MM.1S (cell line): Measurements from ENCODE around the gene PRPF19.
A peak's percentile ranks its signal among the peaks of the same experiment; 100 is the strongest.

Source experiments
- DNase-seq: peaks from one replicate; pipeline ENCODE4 v3.0.0-alpha.2; 2015
- H2AFZ ChIP-seq: fragments of 300-600 bp; sonication (generic); 2 replicates; pipeline ENCODE4 v1.6.0; 2016; ENCODE audit warnings: antibody characterized with exemption, low read length
- H3F3A ChIP-seq: fragments of 300-600 bp; sonication (generic); 2 replicates; pipeline ENCODE4 v1.6.1; 2016; ENCODE audit warnings: mild to moderate bottlenecking, antibody characterized with exemption, low read length, moderate library complexity, mixed read lengths; ENCODE audit not compliant: insufficient read depth
- H3K27ac ChIP-seq: fragments of 300-600 bp; sonication (generic); 2 replicates; pipeline ENCODE4 v1.5.1; 2016; ENCODE audit warnings: mild to moderate bottlenecking, low read length
- H3K27me3 ChIP-seq: fragments of 300-600 bp; sonication (generic); replicated peaks from 2 replicates; pipeline ENCODE4 v1.6.0; 2016; ENCODE audit warnings: low read length; ENCODE audit not compliant: insufficient read depth
- H3K36me3 ChIP-seq: fragments of 300-600 bp; sonication (generic); replicated peaks from 2 replicates; pipeline ENCODE4 v1.6.1; 2016; ENCODE audit warnings: mild to moderate bottlenecking, low read length, mixed read lengths; ENCODE audit not compliant: insufficient read depth
- H3K4me1 ChIP-seq: fragments of 300-600 bp; sonication (generic); 2 replicates; pipeline ENCODE4 v1.6.1; 2016; ENCODE audit warnings: low read length, mixed read lengths
- H3K4me2 ChIP-seq: fragments of 300-600 bp; sonication (generic); 2 replicates; pipeline ENCODE4 v1.6.0; 2016; ENCODE audit warnings: low read depth, low read length
- H3K4me3 ChIP-seq: fragments of 300-600 bp; sonication (generic); 2 replicates; pipeline ENCODE4 v1.5.1; 2016; ENCODE audit warnings: low read length, mixed read lengths
- H3K79me2 ChIP-seq: fragments of 300-600 bp; sonication (generic); 2 replicates; pipeline ENCODE4 v1.6.1; 2016; ENCODE audit warnings: mixed run types, low read length, mixed read lengths
- H3K9ac ChIP-seq: fragments of 300-600 bp; sonication (generic); 2 replicates; pipeline ENCODE4 v1.6.1; 2016; ENCODE audit warnings: low read length, mixed read lengths
- H3K9me2 ChIP-seq: fragments of 300-600 bp; sonication (generic); replicated peaks from 2 replicates; pipeline ENCODE4 v1.6.1; 2016; ENCODE audit warnings: mild to moderate bottlenecking, low read length, mixed read lengths; ENCODE audit not compliant: insufficient read depth
- H3K9me3 ChIP-seq: fragments of 300-600 bp; sonication (generic); replicated peaks from 2 replicates; pipeline ENCODE4 v1.6.1; 2016; ENCODE audit warnings: mild to moderate bottlenecking, low read length, mixed read lengths; ENCODE audit not compliant: insufficient read depth
- H4K20me1 ChIP-seq: fragments of 300-600 bp; sonication (generic); 2 replicates; pipeline ENCODE4 v1.6.1; 2016; ENCODE audit warnings: mild to moderate bottlenecking, low read length, moderate library complexity, mixed read lengths; ENCODE audit not compliant: insufficient read depth
- EZH2 ChIP-seq: fragments of 300-600 bp; sonication (generic); optimal IDR thresholded peaks from 2 replicates; pipeline ENCODE3; 2017; ENCODE audit warnings: low read depth, mild to moderate bottlenecking, antibody characterized with exemption, low read length, mixed read lengths
- EZH2phosphoT487 ChIP-seq: fragments of 300-600 bp; sonication (generic); IDR thresholded peaks from 2 replicates; pipeline ENCODE4 v1.6.1; 2018; ENCODE audit warnings: antibody characterized with exemption, low read length
- TF ChIP-seq, protein P1 (sequence below): fragments of 300-600 bp; sonication (generic); IDR thresholded peaks from 2 replicates; pipeline ENCODE4 v1.5.1; 2016; ENCODE audit warnings: antibody characterized with exemption, low read length, mixed read lengths

Gene PRPF19

DNA sequence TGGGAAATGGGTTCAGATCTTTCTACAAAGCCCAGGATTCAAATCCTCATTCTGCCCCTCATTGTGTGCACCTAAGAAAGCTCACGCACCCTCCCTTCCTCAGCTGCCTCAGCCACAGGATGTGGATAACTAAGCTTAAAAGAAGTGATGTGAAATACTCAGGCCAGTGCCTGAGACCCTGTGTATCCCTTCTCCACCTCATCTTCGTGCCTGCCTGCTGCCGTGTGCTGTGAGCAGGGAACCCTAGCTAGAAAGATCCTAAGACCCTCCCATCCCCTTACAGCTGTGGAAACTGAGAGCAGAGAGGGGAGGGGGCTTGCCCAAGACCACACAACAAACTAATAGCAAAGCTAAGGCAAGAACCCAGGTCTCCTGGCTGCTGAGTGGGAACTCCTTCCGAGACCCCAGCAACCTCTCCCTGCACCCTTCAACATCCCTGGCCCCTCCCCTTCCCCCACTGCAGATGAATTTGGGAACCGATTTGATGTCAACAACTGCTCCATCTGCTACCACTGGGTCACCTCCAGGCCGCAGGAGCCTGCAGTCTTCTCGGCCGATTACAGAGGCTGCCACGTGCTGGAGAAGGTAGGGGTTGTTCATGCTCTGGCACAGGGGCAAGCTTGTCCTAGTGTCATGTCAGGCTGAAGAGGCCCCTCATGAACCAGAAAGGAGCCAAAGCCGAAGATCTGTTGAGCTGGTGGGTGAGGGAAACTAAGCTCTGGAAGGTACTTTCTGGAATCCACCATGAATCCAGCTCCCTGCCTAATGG, 37.5 kb downstream of the PRPF19 start:
- no peak overlapping the region for H3K9ac ChIP-seq
- TF ChIP-seq EZH2, result no peak
- TF ChIP-seq, protein P1, sequence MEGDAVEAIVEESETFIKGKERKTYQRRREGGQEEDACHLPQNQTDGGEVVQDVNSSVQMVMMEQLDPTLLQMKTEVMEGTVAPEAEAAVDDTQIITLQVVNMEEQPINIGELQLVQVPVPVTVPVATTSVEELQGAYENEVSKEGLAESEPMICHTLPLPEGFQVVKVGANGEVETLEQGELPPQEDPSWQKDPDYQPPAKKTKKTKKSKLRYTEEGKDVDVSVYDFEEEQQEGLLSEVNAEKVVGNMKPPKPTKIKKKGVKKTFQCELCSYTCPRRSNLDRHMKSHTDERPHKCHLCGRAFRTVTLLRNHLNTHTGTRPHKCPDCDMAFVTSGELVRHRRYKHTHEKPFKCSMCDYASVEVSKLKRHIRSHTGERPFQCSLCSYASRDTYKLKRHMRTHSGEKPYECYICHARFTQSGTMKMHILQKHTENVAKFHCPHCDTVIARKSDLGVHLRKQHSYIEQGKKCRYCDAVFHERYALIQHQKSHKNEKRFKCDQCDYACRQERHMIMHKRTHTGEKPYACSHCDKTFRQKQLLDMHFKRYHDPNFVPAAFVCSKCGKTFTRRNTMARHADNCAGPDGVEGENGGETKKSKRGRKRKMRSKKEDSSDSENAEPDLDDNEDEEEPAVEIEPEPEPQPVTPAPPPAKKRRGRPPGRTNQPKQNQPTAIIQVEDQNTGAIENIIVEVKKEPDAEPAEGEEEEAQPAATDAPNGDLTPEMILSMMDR, result no peak
- TF ChIP-seq EZH2phosphoT487, result no peak
- H3K4me2 ChIP-seq, result no peak overlapping the region
- H3K9me3 ChIP-seq, result no peaks in the 10 kb centered on the region
- H3K79me2 ChIP-seq, result no peaks in the 10 kb centered on the region
- H2AFZ ChIP-seq, result no peak overlapping the region
- H3K4me1 ChIP-seq, result peaks cover 63% of the 10 kb centered on the region
- H3K36me3 ChIP-seq, result no peaks in the 10 kb centered on the region
- no peak for DNase-seq
- H4K20me1 ChIP-seq, result no peaks in the 10 kb centered on the region
- peak overlapping the region; percentile 100; the same call in 1 of the 2 replicates for H3K27ac ChIP-seq
- H3K9me2 ChIP-seq, result no peaks in the 10 kb centered on the region
- no peak overlapping the region for H3K4me3 ChIP-seq
- no peaks in the 10 kb centered on the region for H3K27me3 ChIP-seq
- H3F3A ChIP-seq, result peaks cover 20% of the 10 kb centered on the region

DNA sequence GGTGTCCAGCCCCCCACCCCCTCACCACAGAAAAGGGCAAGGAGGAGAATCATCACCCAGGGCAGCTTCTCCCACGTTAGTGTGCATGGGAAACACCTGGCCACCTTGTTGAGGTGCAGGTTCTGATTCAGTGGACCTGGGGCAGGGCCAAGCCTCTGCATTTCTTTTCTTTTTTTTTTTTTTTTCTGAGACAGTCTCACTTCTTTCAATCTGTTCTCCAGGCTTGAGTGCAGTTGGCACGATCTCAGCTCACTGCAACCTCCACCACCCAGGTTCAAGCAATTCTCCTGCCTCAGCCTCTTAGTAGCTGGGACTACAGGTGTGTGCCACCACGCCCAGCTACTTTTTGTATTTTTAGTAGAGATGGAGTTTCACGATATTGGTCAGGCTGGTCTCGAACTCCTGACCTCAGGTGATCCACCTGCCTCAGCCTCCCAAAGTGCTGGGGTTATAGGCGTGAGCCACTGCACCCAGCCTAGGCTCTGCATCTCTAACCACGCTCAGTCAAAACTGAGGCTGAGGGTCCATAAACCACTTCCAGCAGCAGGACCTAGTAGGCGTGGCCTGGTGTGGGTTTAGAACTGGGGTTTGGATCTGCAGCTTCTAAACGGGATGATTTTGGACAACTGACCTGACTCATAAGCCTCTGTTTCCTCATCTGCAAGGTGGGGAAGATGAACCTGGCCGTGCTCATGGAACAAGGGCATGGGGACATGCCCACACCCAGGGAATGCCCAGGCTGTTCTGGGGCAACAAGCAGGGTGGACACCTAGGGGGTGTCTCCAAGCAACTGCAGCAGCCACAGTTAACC, 38.3 kb downstream of the PRPF19 start:
- no peak for DNase-seq
- H3K9ac ChIP-seq, result no peak overlapping the region
- H4K20me1 ChIP-seq, result no peaks in the 10 kb centered on the region
- peaks cover 20% of the 10 kb centered on the region for H3F3A ChIP-seq
- H2AFZ ChIP-seq, result no peak overlapping the region
- no peak overlapping the region for H3K4me2 ChIP-seq
- H3K79me2 ChIP-seq, result no peaks in the 10 kb centered on the region
- TF ChIP-seq EZH2phosphoT487 (no peak), EZH2 (no peak)
- TF ChIP-seq, protein P1, result no peak
- H3K27me3 ChIP-seq, result no peaks in the 10 kb centered on the region
- H3K27ac ChIP-seq, result no peak overlapping the region
- no peaks in the 10 kb centered on the region for H3K9me2 ChIP-seq
- H3K4me3 ChIP-seq, result no peak overlapping the region
- H3K9me3 ChIP-seq, result no peaks in the 10 kb centered on the region
- peaks cover 63% of the 10 kb centered on the region for H3K4me1 ChIP-seq
- no peaks in the 10 kb centered on the region for H3K36me3 ChIP-seq

DNA sequence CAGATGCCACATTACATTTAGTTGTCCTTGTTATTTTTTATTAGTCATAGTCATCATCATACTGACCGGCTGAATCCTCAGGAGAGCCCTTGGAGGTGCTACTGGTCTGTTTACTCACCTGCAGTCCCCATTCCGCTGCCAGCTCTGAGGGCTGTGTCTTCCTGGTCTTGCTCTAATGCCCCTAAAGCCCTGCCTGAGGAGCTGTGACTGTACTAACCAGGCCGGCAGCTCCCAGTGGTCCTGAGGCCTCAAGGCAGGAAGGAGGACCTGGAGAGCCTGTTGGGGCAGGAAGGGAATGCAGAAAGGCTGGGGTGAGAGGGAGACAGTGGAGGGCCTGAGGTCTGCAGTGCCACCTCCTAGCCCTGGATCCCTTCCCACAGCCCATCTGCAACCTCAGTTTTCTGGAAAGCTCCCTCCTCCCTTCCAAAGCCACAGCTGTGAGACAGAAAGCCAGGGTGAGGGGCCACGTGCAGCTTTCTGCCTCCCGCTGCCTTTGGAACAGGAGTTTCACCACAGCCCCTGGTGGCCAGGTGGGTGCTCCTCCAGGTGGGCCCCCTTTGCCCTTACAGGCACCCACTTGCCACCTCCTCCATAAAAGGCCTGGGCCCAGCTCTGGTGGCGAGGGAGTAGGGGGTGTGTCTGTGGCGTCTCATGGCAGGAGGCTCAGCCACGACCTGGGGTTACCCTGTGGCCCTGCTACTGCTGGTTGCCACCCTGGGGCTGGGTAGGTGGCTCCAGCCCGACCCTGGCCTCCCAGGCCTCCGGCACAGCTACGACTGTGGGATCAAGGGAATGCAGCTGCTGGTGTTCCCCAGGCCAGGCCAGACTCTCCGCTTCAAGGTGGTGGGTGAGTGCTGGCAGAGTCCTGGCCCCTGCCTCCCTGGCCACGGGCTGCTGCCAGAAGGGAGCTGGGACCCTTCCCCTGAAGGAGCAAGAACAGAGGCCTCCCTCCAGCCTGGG, 39.2 kb downstream of the PRPF19 start, which contains the start of gene ZP1:
Gene ZP1, plus strand, starts transcription at position 632 of the 960 bp plus-strand sequence. Its CDS starts 20 bp downstream, at position 652.
- TF ChIP-seq, protein P1, result no peak

More for the DNA sequence above, 39.2 kb downstream of the PRPF19 start, which contains the start of gene ZP1:
- H3K4me2 ChIP-seq, result no peak within 1 kb of the TSS
- no peak within 1 kb of the TSS for H3K4me3 ChIP-seq
- no peaks in the 10 kb centered on the region for H3K36me3 ChIP-seq
- H3K9ac ChIP-seq, result no peak within 1 kb of the TSS
- H4K20me1 ChIP-seq, result no peaks in the 10 kb centered on the region
- H3K79me2 ChIP-seq, result no peaks in the 10 kb centered on the region
- peaks cover 20% of the 10 kb centered on the region for H3F3A ChIP-seq
- no peaks in the 10 kb centered on the region for H3K27me3 ChIP-seq
- H3K4me1 ChIP-seq, result peaks cover 56% of the 10 kb centered on the region
- no peak within 1 kb of the TSS for H2AFZ ChIP-seq
- no peak for DNase-seq
- H3K9me2 ChIP-seq, result no peaks in the 10 kb centered on the region
- no peaks in the 10 kb centered on the region for H3K9me3 ChIP-seq
- no peak within 1 kb of the TSS for H3K27ac ChIP-seq
